Smooth muscle cell (in vitro differentiated cells): ENCODE results near the gene SAMSN1. TPM values are rescaled to one million over a fixed set of nuclear protein-coding genes. Genes with fewer than 3 reads are reported as not detected.
"Not testable (repeated sequence)": the region's sequence is repeated elsewhere in the genome, so short reads cannot be mapped to it uniquely, and the experiment has no call there.

Experiments
- DNase-seq: peaks from one replicate; lab custom pipeline; 2025; ENCODE audit not compliant: unreplicated experiment; lab: John Stamatoyannopoulos, UW
- H2AFZ ChIP-seq: fragments of 200-600 bp; sonication (generic); 2 replicates; pipeline ENCODE4 v1.6.0; 2016; ENCODE audit warnings: antibody characterized with exemption, low read depth, mild to moderate bottlenecking
- H3F3A ChIP-seq: fragments of 200-600 bp; sonication (generic); 2 replicates; pipeline ENCODE4 v1.6.0; 2017; ENCODE audit warnings: antibody characterized with exemption, low read depth
- H3K27ac ChIP-seq: fragments of 200-600 bp; sonication (generic); 2 replicates; pipeline ENCODE4 v1.5.1; 2016; ENCODE audit warnings: low read depth, mild to moderate bottlenecking
- H3K27me3 ChIP-seq: fragments of 200-600 bp; sonication (generic); 2 replicates; pipeline ENCODE4 v1.6.1; 2016; ENCODE audit warnings: low read depth, mild to moderate bottlenecking
- H3K36me3 ChIP-seq: fragments of 200-600 bp; sonication (generic); 2 replicates; pipeline ENCODE4 v1.5.1; 2016; ENCODE audit warnings: low read depth
- H3K4me1 ChIP-seq: fragments of 200-600 bp; sonication (generic); 2 replicates; pipeline ENCODE4 v1.5.1; 2016; ENCODE audit warnings: low read depth
- H3K4me2 ChIP-seq: fragments of 200-600 bp; sonication (generic); 2 replicates; pipeline ENCODE4 v1.6.0; 2016; ENCODE audit warnings: mild to moderate bottlenecking
- H3K4me3 ChIP-seq: fragments of 200-600 bp; sonication (generic); 2 replicates; pipeline ENCODE4 v1.5.1; 2016; ENCODE audit warnings: mild to moderate bottlenecking
- H3K79me2 ChIP-seq: fragments of 200-600 bp; sonication (generic); 2 replicates; pipeline ENCODE4 v1.6.0; 2016; ENCODE audit warnings: low read depth, mild to moderate bottlenecking
- H3K9ac ChIP-seq: fragments of 200-600 bp; sonication (generic); 2 replicates; pipeline ENCODE4 v1.6.0; 2016; ENCODE audit warnings: low read depth
- H3K9me3 ChIP-seq: fragments of 200-600 bp; sonication (generic); replicated peaks from 2 replicates; pipeline ENCODE4 v1.5.1; 2016; ENCODE audit warnings: low read depth
- H4K20me1 ChIP-seq: fragments of 200-600 bp; sonication (generic); 2 replicates; pipeline ENCODE4 v1.6.0; 2016; ENCODE audit warnings: low read depth
- CTCF ChIP-seq: fragments of 200-600 bp; sonication (generic); IDR thresholded peaks from 2 replicates; pipeline ENCODE4 v1.5.1; 2017; ENCODE audit warnings: borderline replicate concordance, mild to moderate bottlenecking, antibody characterized with exemption; ENCODE audit not compliant: insufficient read depth, poor library complexity, severe bottlenecking
- WGBS: methylation state at CpG from one replicate; pipeline ENCODE4 v1.1.7; 2016; ENCODE audit warnings: low lambda C conversion rate; 5-methylcytosine and 5-hydroxymethylcytosine counted together
- polyA plus RNA-seq: library from polyadenylated mRNA; unstranded; fragments of >200 nt; fragmentation: Nextera tagmentation; extraction: Ambion mirVana; gene quantifications from 2 replicates; pipeline ENCODE4 v1.2.1, GENCODE V29; 2016
- total RNA-seq: library from RNA; depleted of rRNA; stranded (reverse); fragments of >200 nt; gene quantifications from 2 replicates; pipeline ENCODE4 v1.2.3, GENCODE V29; 2014

Gene SAMSN1
- total and polyA plus RNA-seq, 2 experiments from 2014 or later = 0.13 TPM; not detected in 1

DNA sequence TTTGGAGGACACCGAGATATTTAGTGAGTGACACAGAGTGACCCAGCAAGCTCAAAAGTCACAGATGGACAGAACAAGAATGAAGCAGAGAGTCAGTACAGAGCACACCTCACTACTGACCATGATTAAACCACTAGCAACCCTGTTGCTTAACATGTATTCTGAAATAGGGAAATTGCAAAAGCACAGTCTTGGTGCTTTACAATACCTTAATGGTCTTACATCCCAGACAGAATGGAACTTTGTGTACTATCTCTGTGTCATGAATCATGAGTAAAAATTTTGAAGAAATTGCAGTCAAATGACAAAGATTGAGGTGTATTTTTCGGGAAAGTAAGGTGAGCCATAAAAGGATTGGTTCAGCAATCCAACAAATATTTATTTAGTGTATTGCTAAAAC, 2.7 kb upstream of the SAMSN1 start:
- no peak for DNase-seq
- H3K27me3 ChIP-seq = no peaks in the 10 kb centered on the region
- no peak overlapping the region for H3K4me2 ChIP-seq
- 91% methylated on average over 2 of the region's 2 CpGs for WGBS
- no peak overlapping the region for H3K9ac ChIP-seq
- no peaks in the 10 kb centered on the region for H3K9me3 ChIP-seq
- no peaks in the 10 kb centered on the region for H3K79me2 ChIP-seq
- no peak overlapping the region for H3K27ac ChIP-seq
- H4K20me1 ChIP-seq = no peaks in the 10 kb centered on the region
- H3K36me3 ChIP-seq = no peaks in the 10 kb centered on the region
- H3F3A ChIP-seq = no peaks in the 10 kb centered on the region
- TF ChIP-seq CTCF = no peak
- no peaks in the 10 kb centered on the region for H3K4me1 ChIP-seq
- H3K4me3 ChIP-seq = no peak overlapping the region
- no peak overlapping the region for H2AFZ ChIP-seq

- Histone ChIP-seq H3K9me3 (no peaks in the 10 kb centered on the region), H3K4me2 (no peak overlapping the region), H3K79me2 (no peaks in the 10 kb centered on the region), H3K4me1 (no peaks in the 10 kb centered on the region), H3K9ac (no peak overlapping the region), H4K20me1 (no peaks in the 10 kb centered on the region), H3K27ac (no peak overlapping the region), H3F3A (no peaks in the 10 kb centered on the region), H2AFZ (no peak overlapping the region), H3K36me3 (no peaks in the 10 kb centered on the region), H3K4me3 (no peak overlapping the region), H3K27me3 (no peaks in the 10 kb centered on the region)
- DNase-seq = no peak
- 75% methylated on average over 3 of the region's 3 CpGs for WGBS
- no peak for TF ChIP-seq CTCF
Observed at GRCh38 chr21:14547834-14548513, 1.9 kb upstream of the SAMSN1 start.

- H3K36me3 ChIP-seq, H2AFZ ChIP-seq, H3K27ac ChIP-seq, H3K9me3 ChIP-seq, H3K9ac ChIP-seq, H3F3A ChIP-seq, H3K4me1 ChIP-seq, H3K79me2 ChIP-seq, DNase-seq, H3K4me2 ChIP-seq, H4K20me1 ChIP-seq, H3K4me3 ChIP-seq, H3K27me3 ChIP-seq: not testable (repeated sequence)
- WGBS = 90% methylated on average over 7 of the region's 7 CpGs
Observed at GRCh38 chr21:14546719-14547118, 604 bp upstream of the SAMSN1 start.

- no peak for DNase-seq
- Histone ChIP-seq H3K36me3 (no peaks in the 10 kb centered on the region), H2AFZ (no peak overlapping the region), H3K9me3 (no peaks in the 10 kb centered on the region), H3K9ac (no peak overlapping the region), H3K4me2 (no peak overlapping the region), H4K20me1 (no peaks in the 10 kb centered on the region), H3K79me2 (no peaks in the 10 kb centered on the region), H3K4me1 (no peaks in the 10 kb centered on the region), H3K27ac (no peak overlapping the region), H3F3A (no peaks in the 10 kb centered on the region), H3K27me3 (no peaks in the 10 kb centered on the region), H3K4me3 (no peak overlapping the region)
- WGBS = 93% methylated on average over 5 of the region's 5 CpGs
- TF ChIP-seq CTCF = no peak
Observed at GRCh38 chr21:14543983-14544382, 2.1 kb downstream of the SAMSN1 start.
